Hematopoietic multipotent progenitor cell treated with erythropoietin and hydrocortisone succinate and interleukin-3 and kit ligand, for 6 days (in vitro differentiated cells): ENCODE measurements around the gene ELAPOR1.

Experiments used
- DNase-seq: peaks from one replicate; pipeline ENCODE4 v3.0.0-alpha.2; 2015

ELAPOR1 gene, protein sequence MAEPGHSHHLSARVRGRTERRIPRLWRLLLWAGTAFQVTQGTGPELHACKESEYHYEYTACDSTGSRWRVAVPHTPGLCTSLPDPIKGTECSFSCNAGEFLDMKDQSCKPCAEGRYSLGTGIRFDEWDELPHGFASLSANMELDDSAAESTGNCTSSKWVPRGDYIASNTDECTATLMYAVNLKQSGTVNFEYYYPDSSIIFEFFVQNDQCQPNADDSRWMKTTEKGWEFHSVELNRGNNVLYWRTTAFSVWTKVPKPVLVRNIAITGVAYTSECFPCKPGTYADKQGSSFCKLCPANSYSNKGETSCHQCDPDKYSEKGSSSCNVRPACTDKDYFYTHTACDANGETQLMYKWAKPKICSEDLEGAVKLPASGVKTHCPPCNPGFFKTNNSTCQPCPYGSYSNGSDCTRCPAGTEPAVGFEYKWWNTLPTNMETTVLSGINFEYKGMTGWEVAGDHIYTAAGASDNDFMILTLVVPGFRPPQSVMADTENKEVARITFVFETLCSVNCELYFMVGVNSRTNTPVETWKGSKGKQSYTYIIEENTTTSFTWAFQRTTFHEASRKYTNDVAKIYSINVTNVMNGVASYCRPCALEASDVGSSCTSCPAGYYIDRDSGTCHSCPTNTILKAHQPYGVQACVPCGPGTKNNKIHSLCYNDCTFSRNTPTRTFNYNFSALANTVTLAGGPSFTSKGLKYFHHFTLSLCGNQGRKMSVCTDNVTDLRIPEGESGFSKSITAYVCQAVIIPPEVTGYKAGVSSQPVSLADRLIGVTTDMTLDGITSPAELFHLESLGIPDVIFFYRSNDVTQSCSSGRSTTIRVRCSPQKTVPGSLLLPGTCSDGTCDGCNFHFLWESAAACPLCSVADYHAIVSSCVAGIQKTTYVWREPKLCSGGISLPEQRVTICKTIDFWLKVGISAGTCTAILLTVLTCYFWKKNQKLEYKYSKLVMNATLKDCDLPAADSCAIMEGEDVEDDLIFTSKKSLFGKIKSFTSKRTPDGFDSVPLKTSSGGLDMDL

DNA sequence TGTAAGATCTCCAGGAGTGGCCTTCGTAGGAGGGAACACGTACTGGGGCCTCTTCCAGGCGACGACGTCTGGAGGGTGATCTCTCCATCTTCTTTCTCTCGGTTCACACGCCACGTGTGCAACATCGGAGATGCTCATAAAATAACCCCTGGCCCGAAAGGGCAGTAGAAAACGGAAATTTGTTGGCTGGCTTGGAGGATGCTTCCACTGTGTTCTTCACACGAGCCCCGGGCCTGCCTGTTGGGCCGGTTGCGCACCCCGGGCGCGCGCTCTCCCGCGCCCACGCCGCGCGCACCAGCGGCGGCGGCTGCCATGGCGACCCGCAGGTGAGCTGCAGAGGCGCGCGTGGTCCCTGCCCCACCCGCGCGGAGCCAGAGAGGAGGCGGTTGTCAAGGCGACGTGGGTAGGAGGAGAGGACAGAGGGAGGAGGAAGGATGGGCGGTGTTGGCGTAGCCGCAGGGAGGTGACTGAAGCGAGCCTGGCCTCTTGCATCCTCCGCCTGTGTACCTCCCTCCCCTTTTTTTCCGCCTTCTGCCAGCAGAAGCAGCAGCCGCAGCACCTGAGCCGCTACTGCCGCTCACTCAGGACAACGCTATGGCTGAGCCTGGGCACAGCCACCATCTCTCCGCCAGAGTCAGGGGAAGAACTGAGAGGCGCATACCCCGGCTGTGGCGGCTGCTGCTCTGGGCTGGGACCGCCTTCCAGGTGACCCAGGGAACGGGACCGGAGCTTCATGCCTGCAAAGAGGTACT lies at the start of gene ELAPOR1:
ELAPOR1 (plus strand) TSS at position 526 of the 752 bp plus-strand sequence; CDS start at position 595, 69 bp downstream.
- DNase-seq = peak; percentile 60

DNA sequence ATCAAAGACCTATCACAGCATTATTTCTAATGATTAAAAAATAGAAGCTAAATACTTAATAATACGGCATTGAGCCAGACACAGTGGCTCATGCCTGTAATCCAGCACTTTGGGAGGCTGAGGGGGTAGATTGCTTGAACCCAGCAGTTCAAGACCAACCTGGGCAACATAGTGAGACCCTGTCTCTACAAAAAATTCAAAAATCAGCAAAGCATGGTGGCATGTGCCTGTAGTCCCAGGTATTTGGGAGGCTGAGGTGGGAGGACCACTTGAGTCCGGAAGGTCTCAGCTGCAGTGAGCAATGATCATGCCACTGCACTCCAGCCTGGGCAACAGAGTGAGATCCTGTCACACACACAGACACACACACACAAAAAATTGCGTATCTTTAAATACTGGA lies 48.8 kb upstream of the ELAPOR1 start:
- DNase-seq = no peak

DNA sequence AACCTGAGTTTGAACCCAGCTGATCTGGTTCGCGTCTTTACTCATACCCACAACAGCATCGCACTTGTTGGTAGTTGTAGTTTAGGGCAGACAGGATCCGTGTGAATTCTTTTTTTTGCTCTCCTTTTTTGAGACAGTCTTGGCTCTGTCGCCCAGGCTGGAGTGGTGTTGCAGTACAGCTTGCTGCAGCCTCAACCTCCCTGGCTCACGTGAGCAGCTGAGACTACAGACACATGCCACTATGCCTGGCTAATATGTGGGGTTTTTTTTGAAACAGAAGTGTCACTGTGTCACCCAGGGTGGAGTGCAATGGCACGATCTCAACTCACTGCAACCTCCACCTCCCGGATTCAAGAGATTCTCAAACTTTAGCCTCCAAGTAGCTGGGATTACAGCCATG lies 46.0 kb upstream of the ELAPOR1 start:
- DNase-seq = no peak

DNA sequence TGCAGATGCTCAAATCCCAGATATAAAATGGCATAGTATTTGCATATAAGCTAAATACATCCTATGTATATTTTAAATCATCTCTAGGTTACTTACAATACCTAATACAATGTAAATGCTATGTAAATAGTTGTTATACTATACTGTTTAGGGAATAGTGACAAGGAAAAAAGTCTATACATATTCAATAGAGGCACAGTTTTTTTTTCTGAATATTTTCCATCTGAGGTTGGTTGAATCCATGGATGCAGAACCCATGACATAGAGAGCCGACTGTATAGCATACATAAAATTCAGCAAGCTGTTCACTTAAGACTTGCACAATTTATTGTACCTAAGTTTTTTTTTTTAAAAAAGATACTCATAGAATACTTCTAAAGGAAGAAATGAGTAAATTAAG lies 44.6 kb upstream of the ELAPOR1 start:
- DNase-seq = no peak

DNA sequence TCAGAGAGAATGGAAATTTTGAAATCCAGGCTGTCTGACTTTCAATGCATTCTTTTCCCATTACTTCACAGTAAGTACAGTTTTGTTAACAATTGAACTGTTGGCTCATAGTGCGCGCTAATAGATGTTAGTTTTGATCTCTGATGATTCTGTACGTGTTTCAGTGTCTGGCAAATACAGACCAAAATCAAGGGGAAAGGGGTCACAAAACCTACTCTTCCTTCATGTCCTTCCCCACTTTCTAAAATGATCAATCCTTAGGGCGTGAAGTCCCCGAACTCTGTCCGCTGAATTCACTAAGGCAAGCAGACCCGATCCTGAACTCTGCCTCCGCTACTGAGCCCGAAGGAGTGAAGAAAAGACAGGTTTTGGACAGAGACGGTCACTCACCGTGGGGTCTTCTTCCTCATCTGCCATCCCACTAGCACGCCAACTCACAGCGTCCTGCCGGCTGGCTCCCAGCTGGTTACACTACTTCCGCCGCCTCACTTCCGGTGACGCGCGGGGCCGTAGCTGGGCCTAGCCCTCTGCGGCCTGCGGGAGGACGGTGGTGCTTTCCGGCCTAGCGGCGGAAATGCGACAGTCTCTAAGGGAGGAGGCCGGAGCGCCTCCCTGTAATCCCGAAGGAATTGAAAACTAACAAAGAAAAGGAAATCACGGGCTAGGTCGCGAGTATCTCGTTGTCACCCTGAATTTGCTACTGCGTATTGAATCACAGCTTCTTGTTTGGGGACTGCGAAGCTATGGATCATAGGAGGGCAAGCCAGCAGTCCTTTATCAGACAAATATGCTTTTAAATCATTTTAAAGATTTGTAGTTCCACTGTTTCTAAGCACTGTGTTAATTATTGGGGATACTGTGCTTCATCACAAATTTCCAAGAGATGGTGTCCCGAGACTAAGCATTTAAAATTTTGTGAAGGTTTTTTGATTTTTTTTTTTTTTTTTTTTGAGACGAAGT lies 38.1 kb upstream of the ELAPOR1 start, which contains the start of gene TAF13:
TAF13 (minus strand) TSS at position 473 of the 960 bp plus-strand sequence; CDS start at position 417, 56 bp downstream.
- DNase-seq = peak; percentile 94

DNA sequence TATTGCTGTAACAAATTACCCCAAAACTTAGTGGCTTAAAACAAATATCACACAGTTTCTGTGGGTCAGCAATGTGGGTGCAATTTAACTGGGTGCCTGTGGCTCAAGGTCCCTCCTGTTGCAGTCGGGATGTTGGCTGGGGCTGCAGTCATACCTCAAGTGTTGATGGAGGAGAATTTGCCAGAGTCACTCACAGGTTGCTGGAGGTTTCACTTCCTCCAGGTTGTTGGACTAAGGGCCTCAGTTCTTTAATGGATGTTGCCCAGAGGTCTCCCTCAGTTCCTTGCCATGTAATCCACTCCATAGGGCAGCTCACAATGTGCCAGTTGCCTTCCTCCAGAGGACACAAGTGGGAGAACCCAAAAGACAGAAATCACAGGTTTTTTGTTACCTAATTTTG lies 35.6 kb upstream of the ELAPOR1 start:
- no peak for DNase-seq

DNA sequence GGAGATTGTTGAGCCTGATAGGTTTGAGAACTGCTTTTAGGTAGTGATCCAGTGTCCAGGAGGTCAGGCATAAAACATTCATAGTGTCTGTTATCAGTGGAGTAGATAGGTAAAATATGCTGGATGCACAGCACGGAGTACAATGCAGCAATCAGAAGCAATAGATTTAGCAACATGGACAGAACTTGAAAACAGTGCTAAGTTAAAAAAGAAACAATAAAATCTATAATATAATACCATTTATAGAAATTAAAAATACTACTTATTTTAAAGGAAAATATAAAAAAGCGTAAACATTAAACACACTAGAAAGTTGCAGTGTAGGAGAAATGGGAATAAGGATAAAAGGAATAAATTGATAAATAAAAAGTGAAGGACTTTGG lies 34.7 kb upstream of the ELAPOR1 start:
- no peak for DNase-seq

DNA sequence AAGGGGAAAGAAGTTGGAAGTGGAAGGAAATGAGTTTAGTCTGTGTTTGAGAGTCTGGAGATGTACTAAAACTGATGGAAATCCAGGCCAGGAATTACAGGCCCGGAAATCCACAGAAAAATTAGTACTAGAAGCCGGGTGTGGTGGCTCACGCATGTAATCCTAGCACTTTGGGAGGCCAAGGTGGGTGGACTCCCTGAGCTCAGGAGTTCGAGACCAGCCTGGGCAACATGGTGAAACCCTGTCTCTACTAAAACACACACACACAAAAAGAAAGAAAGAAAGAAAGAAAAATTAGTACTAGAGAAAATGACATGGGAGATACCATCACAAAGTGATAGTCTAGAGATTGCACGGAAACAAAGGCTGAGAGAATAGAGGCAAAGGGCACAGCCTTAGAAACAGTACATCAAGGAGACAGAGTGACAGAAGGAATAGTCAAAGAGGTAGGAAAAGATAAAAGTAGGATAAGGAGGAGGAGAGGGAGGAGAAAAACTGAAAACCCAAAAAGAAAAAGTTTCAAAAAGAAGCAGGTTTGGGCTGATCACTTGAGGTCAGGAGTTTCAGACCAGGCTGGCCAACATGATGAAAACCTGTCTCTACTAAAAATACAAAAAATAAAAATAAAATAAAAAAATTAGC lies 33.4 kb upstream of the ELAPOR1 start:
- DNase-seq = no peak

DNA sequence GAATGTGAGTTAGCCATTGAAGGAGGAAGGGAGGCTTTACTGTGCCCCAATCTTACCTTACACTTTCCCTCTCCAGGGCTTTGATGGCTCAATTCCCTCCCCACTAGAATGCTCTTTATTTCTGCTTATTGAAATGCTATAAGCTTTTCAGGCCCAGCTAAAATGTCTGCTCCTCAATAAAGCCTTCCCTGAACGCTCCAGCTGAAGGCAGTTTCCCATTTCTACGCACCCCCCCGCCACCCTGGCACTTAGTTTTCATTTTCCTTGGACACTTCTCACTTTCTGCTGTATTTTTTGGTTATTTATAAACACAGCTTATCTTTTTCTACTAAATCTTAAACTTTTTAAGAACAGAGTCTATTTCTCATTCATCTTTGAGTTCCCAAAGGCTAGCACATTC lies 30.4 kb upstream of the ELAPOR1 start:
- no peak for DNase-seq

DNA sequence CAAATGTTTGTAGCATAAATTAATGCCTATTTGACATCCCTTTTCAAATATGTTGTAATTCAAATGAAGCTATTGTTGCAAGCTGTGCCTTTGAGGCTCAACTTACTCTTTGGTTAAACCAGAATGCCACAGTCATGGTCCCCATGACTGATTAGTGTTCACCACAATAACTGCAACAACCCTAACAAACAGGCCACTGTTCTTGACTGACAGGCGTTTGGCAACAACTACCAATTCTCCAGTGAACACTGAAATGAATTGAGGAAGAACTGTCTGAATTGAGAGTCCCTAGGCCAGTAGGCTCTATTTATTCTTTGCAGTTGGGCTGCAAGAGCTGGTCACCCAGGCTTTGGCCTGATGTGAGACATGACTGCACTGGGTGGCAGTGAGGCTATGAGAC lies 30.0 kb upstream of the ELAPOR1 start:
- DNase-seq = peak; percentile 81

DNA sequence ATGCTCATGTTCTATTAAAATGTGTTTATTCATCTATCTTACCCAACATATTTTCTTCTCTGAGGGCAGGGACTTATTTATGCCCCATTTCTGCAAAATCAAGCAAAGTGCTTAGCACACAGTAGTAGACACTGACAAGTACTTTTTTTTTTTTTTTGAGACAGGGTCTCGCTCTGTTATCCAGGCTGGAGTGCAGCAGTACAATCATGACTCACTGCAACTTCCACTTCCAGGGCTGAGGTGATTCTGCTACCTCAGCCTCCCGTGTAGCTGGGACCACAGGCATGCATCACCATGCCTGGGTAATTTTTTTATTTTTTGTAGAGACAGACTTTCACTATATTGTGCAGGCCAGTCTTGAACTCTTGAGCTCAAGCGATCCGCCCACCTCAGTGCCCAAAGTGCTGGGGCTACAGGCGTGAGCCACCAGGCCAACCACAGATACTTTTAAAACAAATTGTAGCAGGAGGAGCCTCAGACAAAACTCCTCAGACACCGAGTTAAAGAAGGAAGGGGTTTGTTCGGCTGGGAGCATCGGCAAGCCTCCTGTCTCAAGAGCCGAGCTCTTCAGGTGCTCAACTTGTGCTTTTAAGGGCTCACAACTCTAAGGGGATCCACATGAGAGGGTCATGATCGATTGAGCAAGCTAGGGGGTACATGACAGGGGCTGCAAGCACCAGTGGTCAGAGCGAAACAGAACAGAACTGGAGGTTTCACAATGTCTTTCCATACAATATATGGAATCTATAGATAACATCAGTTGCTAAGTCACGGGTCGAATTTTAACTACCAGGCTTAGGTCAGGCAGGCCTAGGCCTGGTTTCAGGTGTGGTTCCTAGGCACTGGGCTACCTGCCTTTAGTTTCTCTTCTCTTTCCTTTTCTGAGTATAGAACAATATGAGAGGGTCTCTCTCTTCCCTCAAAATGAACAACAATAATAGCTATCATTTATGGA lies 29.1 kb upstream of the ELAPOR1 start:
- DNase-seq = no peak

DNA sequence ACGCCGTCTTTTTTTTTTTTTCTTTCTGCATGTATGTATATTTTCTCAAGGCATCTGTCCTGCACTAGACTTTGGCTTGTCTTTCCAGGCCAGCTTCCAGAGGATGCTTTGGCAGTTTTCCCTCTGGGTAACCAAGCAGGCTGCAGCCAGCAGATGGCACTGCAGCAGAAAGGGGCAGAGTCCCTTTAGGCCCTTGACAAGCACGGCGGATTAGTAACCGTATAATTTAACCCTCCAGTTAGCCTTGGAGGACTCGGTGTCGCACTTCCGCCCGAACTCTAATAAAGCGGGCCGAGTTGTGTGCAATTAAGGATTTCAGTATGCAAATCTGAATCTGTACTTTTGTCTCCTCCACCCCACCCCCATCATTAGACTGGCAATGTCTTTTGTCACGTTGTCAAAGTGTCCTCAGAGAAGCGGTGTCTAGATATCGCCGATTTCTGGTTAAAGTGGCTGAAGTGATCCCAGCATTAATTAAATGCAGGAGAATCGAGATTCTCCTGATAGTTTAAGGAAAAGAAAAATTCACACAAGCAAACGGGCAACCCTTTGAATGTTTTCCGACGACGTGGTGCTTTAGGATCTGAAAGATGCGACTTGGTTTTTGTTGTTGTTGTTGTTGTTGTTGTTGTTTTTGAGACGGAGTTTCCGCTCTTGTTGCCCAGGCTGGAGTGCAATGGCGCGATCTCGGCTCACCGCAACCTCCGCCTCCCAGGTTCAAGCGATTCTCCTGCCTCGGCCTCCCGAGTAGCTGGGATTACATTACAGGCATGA lies 24.5 kb upstream of the ELAPOR1 start:
- peak; percentile 70 for DNase-seq

DNA sequence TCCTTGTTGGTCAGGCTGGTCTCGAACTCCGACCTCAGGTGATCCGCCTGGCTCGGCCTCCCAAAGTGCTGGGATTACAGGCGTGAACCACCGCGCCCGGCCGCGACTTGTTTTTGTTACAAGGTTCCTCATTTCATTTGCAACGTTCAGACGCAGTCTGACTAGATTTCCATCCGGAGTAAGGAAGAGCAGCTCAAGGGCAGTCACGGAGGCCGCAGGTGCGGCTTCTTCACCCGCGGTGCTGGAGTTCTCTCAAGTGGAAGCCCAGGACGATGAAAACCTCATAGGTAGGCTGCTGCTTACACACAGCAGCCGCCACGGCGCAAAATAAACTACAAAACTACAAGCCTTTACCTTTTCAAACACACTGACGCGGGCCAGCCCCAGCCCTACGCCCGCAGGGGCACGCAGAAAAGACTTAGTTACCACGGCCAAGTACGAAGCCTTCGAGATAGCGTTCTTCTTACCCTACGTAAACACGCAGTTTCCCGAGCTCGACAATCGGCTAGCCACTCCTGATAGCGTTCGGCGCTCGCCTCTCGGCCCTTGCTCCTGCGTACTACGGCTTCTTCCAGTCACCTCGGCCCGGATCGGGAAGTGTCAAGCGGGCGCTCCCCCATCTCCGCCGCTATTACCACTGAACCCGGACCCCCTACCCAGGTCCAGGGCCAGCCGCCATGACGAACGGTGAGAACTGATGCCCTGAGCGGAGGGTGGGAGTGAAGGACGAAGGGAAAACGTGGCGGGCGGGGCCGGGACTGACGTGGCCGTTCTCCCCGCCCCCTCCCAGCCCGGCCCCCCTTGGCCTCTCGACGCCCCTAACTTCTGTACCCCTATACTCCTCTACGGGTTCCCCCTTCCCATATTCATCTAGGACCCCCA lies 23.5 kb upstream of the ELAPOR1 start, which contains the start of gene TMEM167B:
TMEM167B (plus strand) TSS at position 569 of the 882 bp plus-strand sequence; CDS start at position 678, 109 bp downstream.
- DNase-seq = peak; percentile 98

DNA sequence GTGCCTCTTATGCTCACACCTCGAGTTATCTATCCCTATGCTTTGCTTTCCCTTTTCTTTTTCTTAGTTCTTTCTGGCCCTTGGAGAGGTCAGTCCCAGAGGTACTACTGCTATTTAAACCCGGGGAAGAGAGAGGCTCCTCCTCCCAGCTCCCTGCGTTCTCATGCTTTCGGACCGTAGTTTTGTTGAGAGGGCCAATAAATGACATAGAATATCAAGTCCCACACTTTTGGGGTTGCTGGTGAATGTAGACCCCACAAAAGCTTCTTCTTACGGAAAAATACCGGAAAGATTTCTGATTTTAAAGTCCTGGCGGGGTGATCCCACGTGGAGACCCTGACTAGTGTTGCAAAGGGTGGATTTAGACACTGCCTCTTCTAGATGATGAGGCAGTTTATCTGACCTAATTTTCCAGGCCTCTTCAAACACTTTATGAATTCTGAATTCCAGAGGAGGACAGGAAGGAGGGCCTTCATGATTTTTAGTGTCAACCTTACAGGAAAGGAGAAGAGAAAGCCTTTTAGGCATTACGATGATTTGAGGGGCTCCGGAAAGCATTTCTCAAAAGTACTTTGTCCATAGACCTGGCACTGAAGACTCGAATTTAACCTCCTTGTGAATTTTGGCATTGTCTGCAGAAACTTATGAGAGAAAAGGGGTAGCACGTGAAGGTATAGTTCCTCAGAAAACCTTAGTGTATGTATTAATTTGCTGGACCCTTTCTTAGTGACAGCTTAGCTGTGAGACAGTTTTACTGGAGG lies 22.7 kb upstream of the ELAPOR1 start:
- peak; percentile 80 for DNase-seq

DNA sequence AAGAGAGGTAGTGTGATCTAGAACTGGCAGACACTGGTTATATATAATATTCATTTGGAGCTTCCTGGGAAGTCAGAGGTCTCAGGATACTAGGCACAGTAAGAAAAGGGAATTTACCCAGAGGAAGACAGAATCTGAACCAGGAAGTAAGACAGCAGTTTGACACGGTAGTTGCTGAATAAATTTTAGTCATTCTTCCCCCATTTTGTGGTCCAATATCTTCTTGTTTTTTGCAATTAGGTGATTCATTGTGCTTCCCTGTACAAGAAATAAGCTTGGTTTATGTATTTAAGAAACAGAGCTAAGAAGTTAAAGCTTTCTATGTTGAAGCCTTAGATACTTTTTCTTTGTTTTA lies 22.1 kb upstream of the ELAPOR1 start:
- peak; percentile 31 for DNase-seq

DNA sequence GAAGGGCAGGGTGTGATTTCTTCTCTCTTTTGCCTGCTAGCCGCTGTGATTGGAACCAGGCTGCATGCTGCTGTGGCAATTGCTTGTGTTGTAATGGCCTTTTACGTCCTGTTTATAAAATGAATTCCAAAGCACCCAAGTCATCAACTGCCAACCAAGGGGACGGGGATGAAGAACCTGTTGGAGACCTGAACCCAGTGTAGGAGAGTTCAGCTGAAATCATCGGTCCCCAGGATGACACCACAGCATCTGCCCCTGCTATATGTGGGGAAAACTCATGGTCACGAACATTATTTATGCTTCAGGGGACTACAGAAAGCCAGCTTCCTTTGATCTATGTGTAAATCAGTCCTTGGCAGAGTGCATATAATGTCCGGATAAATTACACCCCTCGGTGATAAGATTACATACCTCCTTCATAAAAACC lies 19.5 kb upstream of the ELAPOR1 start:
- no peak for DNase-seq

DNA sequence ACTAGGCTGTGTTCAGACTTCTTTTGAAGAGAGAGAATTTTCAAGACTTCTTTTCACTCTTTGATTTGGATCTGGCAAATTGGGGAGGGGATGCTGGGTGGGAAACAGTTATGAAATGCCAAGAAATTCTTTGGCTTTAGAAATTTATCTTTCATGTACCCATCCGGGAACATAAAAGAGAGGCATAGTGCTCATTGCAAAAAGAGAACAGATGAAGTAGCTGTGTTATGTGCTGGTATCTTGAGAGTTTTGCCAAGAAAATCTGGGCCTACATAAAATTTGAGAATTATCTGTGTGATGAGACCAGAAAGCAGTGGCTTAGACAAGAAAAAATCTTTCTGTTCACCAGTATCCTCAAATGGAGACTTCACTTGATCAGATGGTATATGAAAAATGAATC lies 19.0 kb upstream of the ELAPOR1 start:
- no peak for DNase-seq
